Prostate gland (tissue), 2 donors: Measurements from ENCODE around the gene RND3.

Experiments used
- POLR2A ChIP-seq: fragments of 450-650 bp; IDR thresholded peaks from one replicate; pipeline ENCODE4 v1.6.1; 2016; ENCODE audit warnings: antibody characterized with exemption, mild to moderate bottlenecking
- TF ChIP-seq, protein P1 (sequence below), 4 experiments: fragments of 200-600 bp in 2 of 4; fragments of 450-650 bp in 2 of 4; sonication (generic) in 2 of 4; IDR thresholded peaks; 1 replicate in 3 of 4; 2 replicates in 1 of 4; pipeline ENCODE4 v1.5.1; 2016 to 2019; ENCODE audit warnings: antibody characterized with exemption in 4 of 4, mild to moderate bottlenecking in 2 of 4, moderate library complexity in 2 of 4

DNA sequence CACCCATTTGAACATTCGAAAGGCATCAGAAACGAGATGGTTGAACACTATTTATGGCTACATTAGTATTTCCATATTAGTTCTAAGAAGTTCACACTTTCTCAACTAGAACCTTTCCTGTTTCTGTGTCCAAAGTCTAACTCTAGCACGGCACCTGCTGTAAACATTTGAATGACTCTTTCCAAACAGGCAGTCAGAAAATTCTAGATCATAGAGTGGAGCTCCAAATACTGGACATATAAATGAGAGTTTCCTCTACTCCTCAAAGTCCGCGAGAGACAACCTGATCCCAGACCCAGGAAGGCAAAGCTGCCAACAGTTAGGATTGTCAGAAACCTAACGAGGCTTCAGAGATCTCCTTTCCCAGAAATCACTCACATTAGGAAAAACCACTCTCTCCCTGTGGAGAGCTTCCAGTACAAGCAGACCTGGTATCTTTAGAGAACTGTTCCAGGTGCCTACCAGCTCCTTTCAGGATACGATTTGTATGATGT is 10.6 kb downstream of the RND3 start:
- TF ChIP-seq POLR2A: no peak
- TF ChIP-seq, protein P1, sequence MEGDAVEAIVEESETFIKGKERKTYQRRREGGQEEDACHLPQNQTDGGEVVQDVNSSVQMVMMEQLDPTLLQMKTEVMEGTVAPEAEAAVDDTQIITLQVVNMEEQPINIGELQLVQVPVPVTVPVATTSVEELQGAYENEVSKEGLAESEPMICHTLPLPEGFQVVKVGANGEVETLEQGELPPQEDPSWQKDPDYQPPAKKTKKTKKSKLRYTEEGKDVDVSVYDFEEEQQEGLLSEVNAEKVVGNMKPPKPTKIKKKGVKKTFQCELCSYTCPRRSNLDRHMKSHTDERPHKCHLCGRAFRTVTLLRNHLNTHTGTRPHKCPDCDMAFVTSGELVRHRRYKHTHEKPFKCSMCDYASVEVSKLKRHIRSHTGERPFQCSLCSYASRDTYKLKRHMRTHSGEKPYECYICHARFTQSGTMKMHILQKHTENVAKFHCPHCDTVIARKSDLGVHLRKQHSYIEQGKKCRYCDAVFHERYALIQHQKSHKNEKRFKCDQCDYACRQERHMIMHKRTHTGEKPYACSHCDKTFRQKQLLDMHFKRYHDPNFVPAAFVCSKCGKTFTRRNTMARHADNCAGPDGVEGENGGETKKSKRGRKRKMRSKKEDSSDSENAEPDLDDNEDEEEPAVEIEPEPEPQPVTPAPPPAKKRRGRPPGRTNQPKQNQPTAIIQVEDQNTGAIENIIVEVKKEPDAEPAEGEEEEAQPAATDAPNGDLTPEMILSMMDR (IDR thresholded peaks at IDR 0.05): no peak
